ENCODE results near the gene CXCL5.
"Not testable (repeated sequence)": the region's sequence is repeated elsewhere in the genome, so short reads cannot be mapped to it uniquely, and the experiment has no call there.

The CXCL5 gene

GRCh38 chr4:73964862-73965611 is 33.4 kb downstream of the CXCL5 start:
- peak; percentile 19 for DNase-seq (ENCODE audit: low read depth)
- H3K4me3 ChIP-seq (replicated peaks; ENCODE audit: low read depth, low read length) = no peak overlapping the region
- TF ChIP-seq CTCF (IDR thresholded peaks at IDR 0.05; ENCODE audit: low read length, missing control alignments) = peak; percentile 29

- H3K4me3 ChIP-seq (replicated peaks; ENCODE audit: low read depth, low read length) = no peak overlapping the region
- no peak for DNase-seq (ENCODE audit: low read depth)
- no peak for TF ChIP-seq CTCF (IDR thresholded peaks at IDR 0.05; ENCODE audit: low read length, missing control alignments)
Measured at GRCh38 chr4:73962724-73963123, 35.8 kb downstream of the CXCL5 start.

GRCh38 chr4:73959041-73959440 is 39.4 kb downstream of the CXCL5 start:
- DNase-seq (ENCODE audit: low read depth); H3K4me3 ChIP-seq (replicated peaks; ENCODE audit: low read depth, low read length): not testable (repeated sequence)

GRCh38 chr4:73952352-73952751 is 46.1 kb downstream of the CXCL5 start:
- no peak for DNase-seq (ENCODE audit: low read depth)
- H3K4me3 ChIP-seq (replicated peaks; ENCODE audit: low read depth, low read length) = no peak overlapping the region
- TF ChIP-seq CTCF (IDR thresholded peaks at IDR 0.05; ENCODE audit: low read length, missing control alignments) = no peak

DNA sequence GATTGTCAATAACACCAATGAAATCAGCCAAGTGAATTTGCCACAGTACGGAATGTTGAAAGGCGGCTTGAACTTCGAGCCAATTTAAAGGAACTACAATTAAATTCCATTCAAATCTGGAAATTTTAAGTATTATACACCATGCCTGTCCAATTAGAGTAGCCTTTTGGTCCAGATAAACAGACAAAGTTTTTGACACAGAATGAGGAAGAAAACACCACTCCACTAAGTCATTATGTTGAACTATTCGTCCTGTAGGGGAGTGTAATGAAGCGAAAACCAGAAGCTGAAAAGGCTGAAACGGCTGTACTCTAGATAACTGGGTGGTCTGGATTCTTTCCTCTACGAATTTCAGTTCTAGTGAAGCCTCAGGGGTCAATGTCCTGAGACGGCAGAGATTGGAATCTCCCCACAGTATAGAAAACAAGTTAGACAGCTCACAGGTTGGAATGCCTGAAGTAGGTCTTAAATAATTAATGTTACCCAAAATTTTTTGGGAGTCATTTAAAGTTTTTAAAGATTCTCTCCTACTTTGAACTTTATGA is 48.0 kb downstream of the CXCL5 start:
- H3K4me3 ChIP-seq (replicated peaks; ENCODE audit: low read depth, low read length); DNase-seq (ENCODE audit: low read depth): not testable (repeated sequence)

DNA sequence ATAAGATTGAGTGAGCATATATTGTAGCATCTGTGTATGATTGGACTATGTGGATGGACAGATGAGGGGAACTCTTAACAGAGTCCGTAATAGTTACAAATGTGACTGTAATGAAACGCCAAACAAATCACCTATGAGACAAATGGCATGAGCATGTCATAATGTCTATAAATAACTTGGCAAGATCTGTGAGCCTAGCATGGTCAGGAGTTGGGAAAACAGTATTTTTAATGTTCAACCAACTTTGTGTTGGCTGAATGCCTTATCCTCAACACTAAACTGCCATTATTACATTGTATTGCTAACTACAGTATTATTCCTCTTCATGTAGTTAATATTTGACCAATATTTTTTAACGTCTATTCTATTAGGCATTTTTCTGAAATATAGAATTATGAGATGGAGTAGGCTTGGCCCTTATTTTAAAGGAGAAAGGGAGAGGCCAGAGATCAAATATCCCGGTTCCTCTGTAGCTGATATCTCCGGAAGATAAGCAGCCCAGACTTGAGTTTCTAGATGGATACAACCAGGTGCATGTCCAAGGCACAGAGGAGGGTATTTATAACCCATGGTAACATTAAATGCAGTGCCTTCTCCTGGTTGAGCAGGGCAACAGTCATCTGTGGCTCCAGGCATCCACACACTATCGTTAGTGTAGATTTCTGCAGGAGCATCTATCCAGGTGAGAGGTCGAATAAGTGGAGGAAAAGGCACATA is 49.3 kb downstream of the CXCL5 start:
- no peak for DNase-seq (ENCODE audit: low read depth)
- no peak for TF ChIP-seq CTCF (IDR thresholded peaks at IDR 0.05; ENCODE audit: low read length, missing control alignments)
- no peak overlapping the region for H3K4me3 ChIP-seq (replicated peaks; ENCODE audit: low read depth, low read length)

DNA sequence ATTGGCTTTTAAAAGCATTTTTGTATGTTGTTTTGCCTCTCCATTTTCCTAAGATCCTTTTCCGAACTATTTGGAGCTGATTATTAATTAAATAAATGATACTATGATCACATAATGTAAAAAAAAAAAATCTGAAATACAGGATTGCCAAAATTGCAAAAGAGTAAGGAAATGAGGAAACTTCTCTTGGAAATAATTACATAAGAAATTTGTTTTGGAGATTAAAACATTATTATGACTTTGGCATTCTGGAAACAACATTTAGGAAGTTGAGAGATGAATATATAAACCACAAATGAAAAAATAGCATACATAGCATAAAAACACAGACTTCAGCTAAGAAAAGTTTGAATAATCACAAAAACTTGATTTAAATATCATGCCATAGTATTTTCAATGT is 50.2 kb downstream of the CXCL5 start:
- no peak overlapping the region for H3K4me3 ChIP-seq (replicated peaks; ENCODE audit: low read depth, low read length)
- TF ChIP-seq CTCF (IDR thresholded peaks at IDR 0.05; ENCODE audit: low read length, missing control alignments) = no peak
- peak; percentile 11 for DNase-seq (ENCODE audit: low read depth)

Data from fibroblast of pulmonary artery (primary cell).